Measurements from ENCODE around the gene STBD1. TPM values are rescaled to one million over a fixed set of nuclear protein-coding genes. Genes with fewer than 3 reads are reported as not detected.

The STBD1 gene
- total and polyA plus RNA-seq, 2 of the 4 experiments (the other 2 are of a cell fraction): 1.7 to 3.0 TPM

DNA sequence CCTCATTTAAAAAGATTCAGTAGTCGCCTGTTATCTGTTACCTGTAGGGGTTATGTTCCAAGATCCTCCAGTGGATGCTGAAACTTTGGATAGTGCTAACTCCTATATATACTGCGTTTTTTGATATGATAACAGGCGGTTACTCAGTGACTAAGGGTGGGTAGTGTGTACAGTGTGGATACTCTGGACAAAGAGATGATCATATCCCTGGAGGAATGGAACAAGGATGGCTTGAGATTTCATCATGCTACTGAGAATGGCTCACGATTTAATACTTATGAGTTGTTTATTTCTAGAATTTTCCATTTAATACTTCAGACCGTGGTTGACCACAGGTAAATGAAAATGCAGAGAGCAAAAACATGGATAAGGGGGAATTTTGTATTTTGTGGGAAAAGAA lies 33.5 kb upstream of the STBD1 start:
- Histone ChIP-seq H2BK120ac (ENCODE audit: low read depth, low read length) (no peak overlapping the region), H3K27ac (ENCODE audit: insufficient read depth, low read length) (no peak overlapping the region), H3K4me1 (ENCODE audit: control insufficient read depth, insufficient read depth, low read length) (no peaks in the 10 kb centered on the region), H4K8ac (ENCODE audit: low read depth in 2 of 2, low read length in 2 of 2) (no peak overlapping the region), H3K23ac (ENCODE audit: low read depth, low read length) (no peak overlapping the region), H4K91ac (ENCODE audit: insufficient read depth, low read depth, low read length) (no peak overlapping the region), H3K18ac (ENCODE audit: low read depth, low read length) (no peak overlapping the region), H2BK15ac (ENCODE audit: low read depth, low read length) (no peak overlapping the region), H3K9me3 (ENCODE audit: control insufficient read depth, insufficient read depth, low read length) (no peaks in the 10 kb centered on the region), H3K9ac (ENCODE audit: low read depth, low read length) (no peak overlapping the region), H2AK5ac (ENCODE audit: low read depth, low read length) (no peak overlapping the region), H3K4ac (ENCODE audit: low read depth, low read length) (no peak overlapping the region), H2BK20ac (ENCODE audit: low read depth, low read length) (no peak overlapping the region), H2AFZ (replicated peaks; ENCODE audit: low read length, poor library complexity) (no peak overlapping the region), H3K9me1 (ENCODE audit: insufficient read depth, low read length) (no peaks in the 10 kb centered on the region), H3K27me3 (ENCODE audit: control insufficient read depth, insufficient read depth, low read length) (peaks cover 42% of the 10 kb centered on the region), H3K79me1 (ENCODE audit: low read depth in 1 of 2, low read length in 2 of 2) (no peaks in the 10 kb centered on the region), H4K5ac (ENCODE audit: low read depth, low read length) (no peak overlapping the region), H3K56ac (ENCODE audit: extremely low read depth, insufficient read depth, low read length) (no peak overlapping the region), H3K36me3 (ENCODE audit: control insufficient read depth, insufficient read depth, low read length) (no peaks in the 10 kb centered on the region), H2BK5ac (ENCODE audit: low read depth, low read length, poor library complexity, severe bottlenecking) (no peak overlapping the region), H3K4me3 (ENCODE audit: insufficient read depth, low read depth, low read length) (no peak overlapping the region), H4K20me1 (ENCODE audit: insufficient read depth, low read length) (no peaks in the 10 kb centered on the region), H2AK9ac (replicated peaks; ENCODE audit: low read depth, low read length, poor library complexity) (no peak overlapping the region), H3K14ac (replicated peaks; ENCODE audit: low read depth, low read length) (no peak overlapping the region), H3K4me2 (ENCODE audit: low read depth, low read length) (no peak overlapping the region)
- POLR2A ChIA-PET (ENCODE audit: unreplicated experiment): no interaction called here
- TF ChIP-seq FOS (IDR thresholded peaks at IDR 0.05; ENCODE audit: low read depth, low read length): no peak
- TF ChIP-seq, protein P1, sequence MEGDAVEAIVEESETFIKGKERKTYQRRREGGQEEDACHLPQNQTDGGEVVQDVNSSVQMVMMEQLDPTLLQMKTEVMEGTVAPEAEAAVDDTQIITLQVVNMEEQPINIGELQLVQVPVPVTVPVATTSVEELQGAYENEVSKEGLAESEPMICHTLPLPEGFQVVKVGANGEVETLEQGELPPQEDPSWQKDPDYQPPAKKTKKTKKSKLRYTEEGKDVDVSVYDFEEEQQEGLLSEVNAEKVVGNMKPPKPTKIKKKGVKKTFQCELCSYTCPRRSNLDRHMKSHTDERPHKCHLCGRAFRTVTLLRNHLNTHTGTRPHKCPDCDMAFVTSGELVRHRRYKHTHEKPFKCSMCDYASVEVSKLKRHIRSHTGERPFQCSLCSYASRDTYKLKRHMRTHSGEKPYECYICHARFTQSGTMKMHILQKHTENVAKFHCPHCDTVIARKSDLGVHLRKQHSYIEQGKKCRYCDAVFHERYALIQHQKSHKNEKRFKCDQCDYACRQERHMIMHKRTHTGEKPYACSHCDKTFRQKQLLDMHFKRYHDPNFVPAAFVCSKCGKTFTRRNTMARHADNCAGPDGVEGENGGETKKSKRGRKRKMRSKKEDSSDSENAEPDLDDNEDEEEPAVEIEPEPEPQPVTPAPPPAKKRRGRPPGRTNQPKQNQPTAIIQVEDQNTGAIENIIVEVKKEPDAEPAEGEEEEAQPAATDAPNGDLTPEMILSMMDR (conservative IDR thresholded peaks at IDR 0.05; ENCODE audit: low read depth, low read length): no peak
- TF ChIP-seq RFX5 (IDR thresholded peaks at IDR 0.05; ENCODE audit: low read depth, low read length): no peak
- TF ChIP-seq RAD21 (IDR thresholded peaks at IDR 0.05; ENCODE audit: low read length): no peak
- no peak for TF ChIP-seq RCOR1 (IDR thresholded peaks at IDR 0.05; ENCODE audit: insufficient replicate concordance, low read length)
- TF ChIP-seq, protein P2, sequence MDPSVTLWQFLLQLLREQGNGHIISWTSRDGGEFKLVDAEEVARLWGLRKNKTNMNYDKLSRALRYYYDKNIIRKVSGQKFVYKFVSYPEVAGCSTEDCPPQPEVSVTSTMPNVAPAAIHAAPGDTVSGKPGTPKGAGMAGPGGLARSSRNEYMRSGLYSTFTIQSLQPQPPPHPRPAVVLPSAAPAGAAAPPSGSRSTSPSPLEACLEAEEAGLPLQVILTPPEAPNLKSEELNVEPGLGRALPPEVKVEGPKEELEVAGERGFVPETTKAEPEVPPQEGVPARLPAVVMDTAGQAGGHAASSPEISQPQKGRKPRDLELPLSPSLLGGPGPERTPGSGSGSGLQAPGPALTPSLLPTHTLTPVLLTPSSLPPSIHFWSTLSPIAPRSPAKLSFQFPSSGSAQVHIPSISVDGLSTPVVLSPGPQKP (IDR thresholded peaks at IDR 0.05; ENCODE audit: borderline replicate concordance, low read depth, low read length): no peak
- in situ Hi-C loops (cut with MboI; ENCODE audit: low sequenced_read_pairs) (no loop called here), dilution Hi-C loops (cut with HindIII; ENCODE audit: low sequenced_read_pairs, unreplicated experiment) (no loop called here), intact Hi-C loops (cut with micrococcal nuclease) (no loop called here)
- DNase-seq: no peak
- CTCF ChIA-PET: no interaction called here
- ATAC-seq (ENCODE audit: low read depth): no peak
- WGBS, 2 experiments (ENCODE audit: extremely low coverage in 2 of 2, insufficient read length in 1 of 2): no CpG with 5 or more reads among the region's 5 CpGs
- BruUV-seq (replicated peaks): no TSS peak

All from IMR-90 (cell line).